Body of pancreas (tissue), 4 donors: ENCODE results near the gene CRAMP1. TPM values are rescaled to one million over a fixed set of nuclear protein-coding genes. Genes with fewer than 3 reads are reported as not detected.

Experiments
- ATAC-seq: fragments of 150-250 bp; one replicate; pipeline ENCODE4 v1.9.1; 2016
- DNase-seq, 4 donors: peaks; one replicate each; pipeline ENCODE4 v3.0.0-alpha.2; 2019
- H3K27ac ChIP-seq, 4 donors: fragments of 200-600 bp; sonication (generic); 1 replicate in 3 of 4; 2 replicates in 1 of 4; pipeline versions ENCODE4 v1.5.1 to v1.6.1; 2016 to 2019; ENCODE audit warnings: mild to moderate bottlenecking in 1 of 4, mixed read lengths in 1 of 4, moderate library complexity in 1 of 4
- H3K27me3 ChIP-seq, 2 donors: fragments of 200-600 bp; sonication (generic); one replicate each; pipeline ENCODE4 v1.6.0; 2016; ENCODE audit warnings: mild to moderate bottlenecking in 1 of 2
- H3K36me3 ChIP-seq, 2 donors: fragments of 200-600 bp; sonication (generic); replicated peaks in 1 of 2; 2 replicates each; pipeline ENCODE4 v1.5.1; 2016; ENCODE audit warnings: low read depth in 2 of 2; ENCODE audit not compliant: insufficient read depth in 1 of 2
- H3K4me1 ChIP-seq: fragments of 200-600 bp; sonication (generic); one replicate; pipeline ENCODE4 v1.6.0; 2016
- H3K4me3 ChIP-seq, 2 donors: fragments of 200-600 bp; sonication (generic); 1 replicate in 1 of 2; 2 replicates in 1 of 2; pipeline ENCODE4 v1.5.1; 2016 to 2019
- H3K9me3 ChIP-seq, 3 donors: fragments of 200-600 bp; sonication (generic); 1 replicate in 2 of 3; 2 replicates in 1 of 3; pipeline ENCODE4 v1.5.1; 2016
- POLR2A ChIP-seq, 3 donors: fragments of 450-650 bp; IDR thresholded peaks; one replicate each; pipeline ENCODE4 v1.6.1; 2016; ENCODE audit warnings: antibody characterized with exemption in 3 of 3, mild to moderate bottlenecking in 2 of 3
- WGBS, 2 donors: methylation state at CpG; one replicate each; pipeline ENCODE4 v1.1.5; 2017; 5-methylcytosine and 5-hydroxymethylcytosine counted together
- intact Hi-C: fragments of 100-400 bp; cut with DNase I; formaldehyde crosslinking; loops from one replicate; pipeline ENCODE4 v1.15.1; 2023
- total RNA-seq, 2 donors: library from RNA; depleted of rRNA; stranded (reverse); fragments of >200 nt; gene quantifications; one replicate each; pipeline ENCODE4 v1.1.0, GENCODE V29; 2016
- TF ChIP-seq, protein P1 (sequence below), 7 experiments: fragments of 450-650 bp in 4 of 7; fragments of 200-600 bp in 3 of 7; sonication (generic) in 3 of 7; IDR thresholded peaks; one replicate each; pipeline ENCODE4 v1.5.1; 2016 to 2019; ENCODE audit warnings: antibody characterized with exemption in 7 of 7

CRAMP1 gene
- total RNA-seq, 2 donors from 2014 or later, result 8.6 to 17.8 TPM

DNA sequence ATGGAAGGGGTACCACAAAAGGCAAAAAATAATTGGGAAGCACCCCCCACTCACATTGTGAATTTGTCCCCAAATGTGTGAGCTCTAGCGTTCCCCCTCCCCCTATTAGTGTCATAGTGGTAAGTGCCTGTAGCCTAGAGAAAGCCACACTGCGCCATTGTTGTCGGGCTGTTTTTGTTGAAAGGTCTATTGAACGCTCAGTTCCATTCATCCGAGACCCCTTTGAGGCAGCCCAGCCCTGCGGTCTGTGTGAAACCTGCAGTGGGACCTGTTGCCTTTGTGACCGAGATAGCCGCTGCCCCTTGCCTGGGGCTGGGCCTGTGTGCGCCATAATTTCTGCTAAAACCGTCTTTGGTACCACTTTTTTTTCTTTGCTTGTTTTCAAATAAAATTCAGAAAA, 68.9 kb downstream of the CRAMP1 start:
- Histone ChIP-seq H3K27me3 (no peaks in the 10 kb centered on the region), H3K36me3 (no peaks in the 10 kb centered on the region), H3K9me3 (no peaks in the 10 kb centered on the region), H3K4me3 (no peak overlapping the region), H3K4me1 (peaks cover 22% of the 10 kb centered on the region), H3K27ac (no peak overlapping the region)
- no peak for ATAC-seq
- intact Hi-C loops, result no loop called here
- no peak for DNase-seq
- 92 to 97% methylated on average over 10 of the region's 10 CpGs for WGBS, 2 donors
- TF ChIP-seq, protein P1, sequence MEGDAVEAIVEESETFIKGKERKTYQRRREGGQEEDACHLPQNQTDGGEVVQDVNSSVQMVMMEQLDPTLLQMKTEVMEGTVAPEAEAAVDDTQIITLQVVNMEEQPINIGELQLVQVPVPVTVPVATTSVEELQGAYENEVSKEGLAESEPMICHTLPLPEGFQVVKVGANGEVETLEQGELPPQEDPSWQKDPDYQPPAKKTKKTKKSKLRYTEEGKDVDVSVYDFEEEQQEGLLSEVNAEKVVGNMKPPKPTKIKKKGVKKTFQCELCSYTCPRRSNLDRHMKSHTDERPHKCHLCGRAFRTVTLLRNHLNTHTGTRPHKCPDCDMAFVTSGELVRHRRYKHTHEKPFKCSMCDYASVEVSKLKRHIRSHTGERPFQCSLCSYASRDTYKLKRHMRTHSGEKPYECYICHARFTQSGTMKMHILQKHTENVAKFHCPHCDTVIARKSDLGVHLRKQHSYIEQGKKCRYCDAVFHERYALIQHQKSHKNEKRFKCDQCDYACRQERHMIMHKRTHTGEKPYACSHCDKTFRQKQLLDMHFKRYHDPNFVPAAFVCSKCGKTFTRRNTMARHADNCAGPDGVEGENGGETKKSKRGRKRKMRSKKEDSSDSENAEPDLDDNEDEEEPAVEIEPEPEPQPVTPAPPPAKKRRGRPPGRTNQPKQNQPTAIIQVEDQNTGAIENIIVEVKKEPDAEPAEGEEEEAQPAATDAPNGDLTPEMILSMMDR (IDR thresholded peaks at IDR 0.05), result no peak
- TF ChIP-seq POLR2A (IDR thresholded peaks at IDR 0.05), result no peak

DNA sequence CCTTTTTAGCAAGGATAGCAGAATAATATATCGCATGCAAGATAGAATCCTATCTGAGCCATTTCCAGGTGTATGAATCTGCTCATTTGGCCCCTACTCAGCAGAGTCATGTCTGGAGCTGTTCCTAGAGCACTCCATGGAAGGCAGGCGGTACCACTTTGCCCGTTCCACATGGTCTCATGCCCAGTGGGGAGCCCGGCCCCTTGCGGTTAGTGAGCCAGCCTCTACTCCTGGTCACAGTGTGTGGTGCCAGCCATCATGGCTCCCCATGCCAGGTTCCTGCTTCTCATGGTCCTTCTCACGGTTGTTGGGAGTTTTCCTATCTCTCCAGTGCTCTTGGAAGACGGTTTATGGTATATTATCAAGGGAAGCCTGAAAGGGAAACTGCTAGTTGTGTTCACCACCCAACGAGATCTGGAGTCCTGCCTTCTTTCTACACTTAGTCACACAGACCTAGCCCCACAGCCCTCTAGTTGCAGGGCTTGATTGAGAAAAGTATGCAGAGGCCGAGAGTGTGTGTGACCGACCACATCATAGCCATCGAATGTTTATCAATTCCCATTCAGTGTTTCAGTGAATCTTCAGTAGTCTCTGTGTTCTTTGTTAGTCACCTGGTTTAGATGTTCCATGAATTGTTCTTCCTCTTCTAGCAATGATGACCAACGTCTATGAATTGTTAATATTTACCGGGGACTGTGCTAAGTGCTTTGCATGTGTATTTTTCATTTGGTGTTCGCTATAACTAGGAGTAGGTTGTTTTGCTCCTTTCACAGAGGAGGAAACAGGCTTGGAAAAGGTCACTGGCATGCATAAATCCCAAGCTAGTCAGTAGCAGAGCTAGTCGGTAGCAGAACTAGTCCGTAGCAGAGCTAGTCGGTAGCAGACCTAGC, 75.5 kb downstream of the CRAMP1 start:
- no peaks in the 10 kb centered on the region for H3K9me3 ChIP-seq
- DNase-seq, result no peak
- peak overlapping the region; percentile 57 to 86 (median 83) for H3K27ac ChIP-seq
- peak; percentile 16 for ATAC-seq
- WGBS, 2 donors, result 77 to 82% methylated on average over 14 to 17 of the region's 17 CpGs
- intact Hi-C loops, result no loop called here
- H3K4me1 ChIP-seq, result peaks cover 33% of the 10 kb centered on the region
- TF ChIP-seq, protein P1 (IDR thresholded peaks at IDR 0.05), result no peak
- peak in 1 of 3 donors; percentile 22 for TF ChIP-seq POLR2A (IDR thresholded peaks at IDR 0.05)
- peaks cover 0 to 6% of the 10 kb centered on the region in 2 donors for H3K36me3 ChIP-seq
- no peak overlapping the region for H3K4me3 ChIP-seq
- no peaks in the 10 kb centered on the region for H3K27me3 ChIP-seq

DNA sequence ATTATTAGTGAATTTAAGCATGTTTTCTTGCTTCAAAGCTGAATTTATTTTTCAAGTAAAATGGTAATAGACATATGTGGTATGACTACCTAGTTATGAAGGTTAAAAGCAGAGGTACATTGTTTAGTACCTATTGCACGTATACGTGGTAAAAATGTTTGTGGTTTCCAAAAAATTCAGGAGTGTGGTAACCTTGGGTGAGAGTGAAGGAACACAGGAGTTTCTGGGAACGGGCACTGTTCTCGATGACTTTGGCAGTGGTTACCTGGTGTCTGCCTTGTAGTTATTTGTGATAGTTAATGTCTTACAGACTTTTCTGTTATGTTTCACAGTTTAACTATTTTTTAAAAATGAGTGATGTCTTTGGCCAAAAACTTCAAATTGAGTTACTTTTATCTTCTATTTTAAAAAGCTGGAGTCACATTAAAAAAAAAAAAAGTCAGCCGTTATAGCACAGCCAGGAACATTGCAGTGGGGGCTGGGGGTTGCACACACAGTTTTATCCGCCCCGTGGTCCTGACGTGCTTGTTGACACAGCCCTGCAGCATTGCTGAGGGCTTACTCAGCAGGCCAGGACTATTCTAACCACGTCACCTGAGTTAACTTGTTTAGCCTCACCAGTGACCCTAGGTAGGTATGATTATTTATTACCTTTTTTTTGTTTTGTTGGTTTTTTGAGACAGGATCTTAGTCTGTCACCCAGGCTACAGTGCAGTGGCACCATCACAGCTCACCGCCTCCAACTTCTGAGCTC, 76.8 kb downstream of the CRAMP1 start:
- intact Hi-C loops, result no loop called here
- Histone ChIP-seq H3K4me3 (no peak overlapping the region), H3K36me3 (peaks cover 0 to 9% of the 10 kb centered on the region in 2 donors), H3K27ac (peak overlapping the region; percentile 70 to 86 (median 83)), H3K9me3 (no peaks in the 10 kb centered on the region), H3K27me3 (no peaks in the 10 kb centered on the region), H3K4me1 (peaks cover 33% of the 10 kb centered on the region)
- peak; percentile 54 to 86 (median 80) for DNase-seq
- 58 to 70% methylated on average over 10 of the region's 10 CpGs for WGBS, 2 donors
- TF ChIP-seq, protein P1 (IDR thresholded peaks at IDR 0.05), result no peak
- no peak for TF ChIP-seq POLR2A (IDR thresholded peaks at IDR 0.05)
- ATAC-seq, result peak; percentile 90

DNA sequence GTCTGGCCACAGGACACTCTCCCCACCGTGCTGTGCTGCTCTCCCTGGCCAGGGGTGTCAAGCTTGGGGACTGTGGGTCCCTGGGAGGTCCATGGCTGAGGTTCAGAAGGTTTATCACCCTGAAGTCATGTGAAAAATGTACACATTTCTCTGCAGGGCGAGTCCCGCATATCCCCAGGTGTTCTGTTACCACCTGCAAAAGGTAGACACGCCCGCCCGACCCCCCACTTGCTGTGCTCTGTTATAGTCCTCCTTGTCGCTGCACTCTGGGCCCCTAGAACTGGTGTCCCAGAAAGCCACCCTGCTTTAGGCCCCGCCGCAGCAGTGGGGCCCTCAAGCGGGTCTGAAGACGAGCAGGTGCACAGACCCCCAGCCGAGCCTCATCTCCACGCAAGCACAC, 77.7 kb downstream of the CRAMP1 start:
- intact Hi-C loops, result no loop called here
- WGBS, 2 donors, result 68 to 89% methylated on average over 12 to 13 of the region's 13 CpGs
- H3K27me3 ChIP-seq, result no peaks in the 10 kb centered on the region
- H3K27ac ChIP-seq, result peak overlapping the region; percentile 70 to 86 (median 83)
- DNase-seq (peak in 1 of 4 donors; percentile 32), ATAC-seq (no peak)
- H3K36me3 ChIP-seq, result peaks cover 0 to 9% of the 10 kb centered on the region in 2 donors
- no peak overlapping the region for H3K4me3 ChIP-seq
- TF ChIP-seq, protein P1 (IDR thresholded peaks at IDR 0.05), result no peak
- TF ChIP-seq POLR2A (IDR thresholded peaks at IDR 0.05), result no peak
- H3K4me1 ChIP-seq, result peaks cover 33% of the 10 kb centered on the region
- no peaks in the 10 kb centered on the region for H3K9me3 ChIP-seq
